GM23338 (cell line): ENCODE measurements around the gene EYA2. TPM values are rescaled to one million over a fixed set of nuclear protein-coding genes. Genes with fewer than 3 reads are reported as not detected.

Experiments used
- ATAC-seq: fragments of 200-7000 bp; cut with Tn5 transposase; 3 replicates; pipeline ENCODE4 v1.9.1; 2020
- DNase-seq: peaks from one replicate; pipeline ENCODE4 v3.0.0-alpha.2; 2015; ENCODE audit warnings: low spot score
- H2AFZ ChIP-seq: fragments of 200-600 bp; sonication (generic); 2 replicates; pipeline ENCODE4 v1.8.0; 2016; ENCODE audit warnings: antibody characterized with exemption, mild to moderate bottlenecking, moderate library complexity
- H3F3A ChIP-seq: fragments of 200-600 bp; sonication (generic); replicated peaks from 2 replicates; pipeline ENCODE4 v1.8.0; 2017; ENCODE audit warnings: antibody characterized with exemption, mixed run types, low read depth
- H3K27ac ChIP-seq: fragments of 200-600 bp; sonication (generic); 2 replicates; pipeline ENCODE4 v1.6.1; 2016; ENCODE audit warnings: low read depth
- H3K27me3 ChIP-seq: fragments of 200-600 bp; sonication (generic); 2 replicates; pipeline ENCODE4 v1.8.0; 2016; ENCODE audit warnings: mild to moderate bottlenecking, mixed run types, moderate library complexity; ENCODE audit not compliant: insufficient read depth
- H3K36me3 ChIP-seq: fragments of 200-600 bp; sonication (generic); 2 replicates; pipeline ENCODE4 v1.8.0; 2016; ENCODE audit warnings: mild to moderate bottlenecking; ENCODE audit not compliant: insufficient read depth
- H3K4me1 ChIP-seq: fragments of 200-600 bp; sonication (generic); 2 replicates; pipeline ENCODE4 v1.8.0; 2016; ENCODE audit warnings: mild to moderate bottlenecking, moderate library complexity; ENCODE audit not compliant: insufficient read depth
- H3K4me2 ChIP-seq: fragments of 200-600 bp; sonication (generic); 2 replicates; pipeline ENCODE4 v1.7.1; 2017; ENCODE audit warnings: mixed run types
- H3K4me3 ChIP-seq: fragments of 200-600 bp; sonication (generic); 2 replicates; pipeline ENCODE4 v1.6.1; 2016; ENCODE audit warnings: mixed run types
- H3K79me2 ChIP-seq: fragments of 200-600 bp; sonication (generic); replicated peaks from 2 replicates; pipeline ENCODE4 v1.8.0; 2017; ENCODE audit warnings: mild to moderate bottlenecking; ENCODE audit not compliant: insufficient read depth
- H3K9me2 ChIP-seq: fragments of 200-600 bp; sonication (generic); 2 replicates; pipeline ENCODE4 v1.8.0; 2017; ENCODE audit not compliant: insufficient read depth
- H4K20me1 ChIP-seq: fragments of 200-600 bp; sonication (generic); replicated peaks from 2 replicates; pipeline ENCODE4 v1.8.0; 2017; ENCODE audit warnings: mild to moderate bottlenecking; ENCODE audit not compliant: insufficient read depth
- H3K27ac Mint-ChIP-seq: 2 replicates; pipeline ENCODE4 v1.8.0; 2020; ENCODE audit warnings: inconsistent platforms, mild to moderate bottlenecking, moderate library complexity, mixed read lengths
- H3K27me3 Mint-ChIP-seq: 3 replicates; pipeline ENCODE4 v1.8.0; 2022; ENCODE audit warnings: low read depth, mild to moderate bottlenecking, moderate library complexity, mixed read lengths, inconsistent platforms; ENCODE audit not compliant: insufficient read depth, poor library complexity
- H3K36me3 Mint-ChIP-seq: 3 replicates; pipeline ENCODE4 v1.8.0; 2021; ENCODE audit warnings: low read depth, mild to moderate bottlenecking, inconsistent platforms, moderate library complexity, mixed read lengths
- H3K4me1 Mint-ChIP-seq: 3 replicates; pipeline ENCODE4 v1.8.0; 2020; ENCODE audit warnings: mild to moderate bottlenecking, inconsistent platforms, mixed read lengths
- H3K4me3 Mint-ChIP-seq: 3 replicates; pipeline ENCODE4 v1.8.0; 2021; ENCODE audit warnings: moderate library complexity, mild to moderate bottlenecking, inconsistent platforms, mixed read lengths
- H3K9me3 Mint-ChIP-seq: 3 replicates; pipeline ENCODE4 v1.8.0; 2020; ENCODE audit warnings: moderate library complexity, mild to moderate bottlenecking, inconsistent platforms, mixed read lengths
- CREB1 ChIP-seq: fragments of 250-450 bp; sonication (Bioruptor Pico); IDR thresholded peaks from 2 replicates; pipeline ENCODE4 v1.5.0; 2020; ENCODE audit warnings: low read depth, mild to moderate bottlenecking, moderate library complexity
- CTCF ChIP-seq, 2 experiments: fragments of 200-600 bp in 1 of 2; sonication (generic) in 1 of 2; conservative IDR thresholded peaks; 2 replicates each; pipeline versions ENCODE4 v1.5.1 to v1.6.1; 2016 to 2017; ENCODE audit warnings: antibody characterized with exemption in 2 of 2, low read depth in 2 of 2, mild to moderate bottlenecking in 2 of 2, moderate library complexity in 1 of 2
- EZH2 ChIP-seq: fragments of 200-600 bp; sonication (generic); IDR thresholded peaks from one replicate; pipeline ENCODE4 v1.8.0; 2017; ENCODE audit warnings: antibody characterized with exemption, mild to moderate bottlenecking, low read depth; ENCODE audit not compliant: unreplicated experiment
- EZH2phosphoT487 ChIP-seq: fragments of 200-600 bp; sonication (generic); IDR thresholded peaks from one replicate; pipeline ENCODE4 v1.8.1; 2018; ENCODE audit warnings: antibody characterized with exemption; ENCODE audit not compliant: unreplicated experiment
- JUNB ChIP-seq: IDR thresholded peaks from one replicate; pipeline ENCODE4 v1.6.1; 2016; ENCODE audit warnings: antibody characterized with exemption; ENCODE audit not compliant: unreplicated experiment
- NANOG ChIP-seq: IDR thresholded peaks from 2 replicates; pipeline ENCODE4 v1.6.1; 2016; ENCODE audit warnings: antibody characterized with exemption, borderline replicate concordance
- POLR2AphosphoS5 ChIP-seq: IDR thresholded peaks from 2 replicates; pipeline ENCODE4 v1.6.1; 2016; ENCODE audit warnings: antibody characterized with exemption, low read depth
- ZNF331 ChIP-seq: fragments of 250-450 bp; sonication (Bioruptor Pico); IDR thresholded peaks from 2 replicates; pipeline ENCODE4 v1.5.0; 2020; ENCODE audit warnings: low read depth, mild to moderate bottlenecking, moderate library complexity
- polyA plus RNA-seq: library from polyadenylated mRNA; unstranded; fragments of >200 nt; fragmentation: Nextera tagmentation; extraction: Ambion mirVana; gene quantifications from 2 replicates; pipeline ENCODE4 v1.2.1, GENCODE V29; 2016
- total RNA-seq: library from RNA; depleted of rRNA; stranded (reverse); fragments of >200 nt; shearing (Covaris generic); gene quantifications from 2 replicates; pipeline ENCODE4 v1.2.3, GENCODE V29; 2014
- TF ChIP-seq, protein P1 (sequence below): IDR thresholded peaks from one replicate; pipeline ENCODE4 v1.6.1; 2018; ENCODE audit warnings: antibody characterized with exemption; ENCODE audit not compliant: unreplicated experiment
- TF ChIP-seq, protein P2 (sequence below): fragments of 250-450 bp; sonication (Bioruptor Pico); IDR thresholded peaks from 2 replicates; pipeline ENCODE4 v1.5.0; 2020; ENCODE audit warnings: mild to moderate bottlenecking, moderate library complexity

Gene EYA2
- total and polyA plus RNA-seq, 2 experiments from 2014 or later = 0.50 to 0.56 TPM

DNA sequence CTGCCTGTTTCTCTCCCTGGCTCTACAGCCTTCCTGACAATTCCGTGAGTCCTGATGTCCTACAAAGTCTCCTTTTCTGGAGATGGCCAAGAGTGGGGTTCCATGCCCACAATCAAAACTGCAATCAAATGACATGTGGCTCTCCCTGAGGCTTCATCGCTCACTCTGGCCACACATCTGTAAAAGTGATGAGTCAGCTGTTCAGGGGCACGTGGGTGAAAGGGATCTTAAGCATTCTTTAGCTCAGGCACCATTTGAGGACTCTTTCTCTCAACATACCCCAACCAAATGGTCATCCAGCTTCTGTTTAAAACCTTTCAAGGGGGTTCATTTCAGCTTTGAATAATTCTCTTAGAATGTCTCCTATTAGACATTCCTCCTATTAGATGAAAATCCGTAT lies 42.3 kb upstream of the EYA2 start:
- no peaks in the 10 kb centered on the region for H3K4me1 ChIP-seq
- Mint-ChIP-seq H3K4me1 (no peaks in the 10 kb centered on the region), H3K27ac (peak overlapping the region; percentile 28; the same call in 1 of the 2 replicates), H3K36me3 (no peaks in the 10 kb centered on the region), H3K4me3 (no peak overlapping the region), H3K9me3 (peaks cover 2% of the 10 kb centered on the region; the same call in 2 of the 3 replicates), H3K27me3 (peaks cover 2% of the 10 kb centered on the region)
- H3K4me2 ChIP-seq = no peak overlapping the region
- H2AFZ ChIP-seq = peak overlapping the region; percentile 56; the same call in 1 of the 2 replicates
- H3K4me3 ChIP-seq = no peak overlapping the region
- TF ChIP-seq POLR2AphosphoS5 = no peak
- no peak for TF ChIP-seq EZH2phosphoT487
- no peak for DNase-seq
- no peaks in the 10 kb centered on the region for H3K79me2 ChIP-seq
- no peak for ATAC-seq
- no peaks in the 10 kb centered on the region for H3K36me3 ChIP-seq
- H4K20me1 ChIP-seq = no peaks in the 10 kb centered on the region
- no peak overlapping the region for H3K27ac ChIP-seq
- no peaks in the 10 kb centered on the region for H3K9me2 ChIP-seq
- no peaks in the 10 kb centered on the region for H3K27me3 ChIP-seq
- no peaks in the 10 kb centered on the region for H3F3A ChIP-seq

DNA sequence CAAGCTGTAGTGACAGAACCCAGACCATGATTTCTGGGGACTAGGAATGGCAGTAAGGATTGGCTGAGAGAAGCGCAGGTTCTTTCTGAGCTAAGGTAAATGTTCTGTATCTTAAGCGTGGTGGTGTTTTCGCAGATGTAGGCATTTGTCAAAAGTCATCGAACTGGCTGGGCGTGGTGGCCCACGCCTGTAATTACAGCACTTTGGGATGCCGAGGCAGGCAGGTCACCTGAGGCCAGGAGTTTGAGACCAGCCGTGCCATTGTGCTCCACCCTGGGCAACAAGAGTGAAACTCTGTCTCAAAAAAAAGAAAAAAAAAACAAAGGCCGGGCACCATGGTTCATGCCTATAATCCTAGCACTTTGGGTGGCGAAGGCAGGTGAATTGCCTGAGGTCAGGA lies 40.7 kb upstream of the EYA2 start:
- DNase-seq = no peak
- Histone ChIP-seq H3K27me3 (no peaks in the 10 kb centered on the region), H2AFZ (no peak overlapping the region), H3K9me2 (no peaks in the 10 kb centered on the region), H3K4me2 (no peak overlapping the region), H3K27ac (no peak overlapping the region), H4K20me1 (no peaks in the 10 kb centered on the region), H3K79me2 (no peaks in the 10 kb centered on the region), H3K4me3 (no peak overlapping the region), H3F3A (no peaks in the 10 kb centered on the region), H3K4me1 (no peaks in the 10 kb centered on the region), H3K36me3 (no peaks in the 10 kb centered on the region)
- peaks cover 2% of the 10 kb centered on the region; the same call in 2 of the 3 replicates for H3K9me3 Mint-ChIP-seq
- ATAC-seq = no peak
- H3K27ac Mint-ChIP-seq = no peak overlapping the region
- peaks cover 2% of the 10 kb centered on the region for H3K27me3 Mint-ChIP-seq
- H3K36me3 Mint-ChIP-seq = no peaks in the 10 kb centered on the region
- H3K4me1 Mint-ChIP-seq = no peaks in the 10 kb centered on the region
- H3K4me3 Mint-ChIP-seq = no peak overlapping the region
- TF ChIP-seq POLR2AphosphoS5 = no peak
- TF ChIP-seq, protein P1, sequence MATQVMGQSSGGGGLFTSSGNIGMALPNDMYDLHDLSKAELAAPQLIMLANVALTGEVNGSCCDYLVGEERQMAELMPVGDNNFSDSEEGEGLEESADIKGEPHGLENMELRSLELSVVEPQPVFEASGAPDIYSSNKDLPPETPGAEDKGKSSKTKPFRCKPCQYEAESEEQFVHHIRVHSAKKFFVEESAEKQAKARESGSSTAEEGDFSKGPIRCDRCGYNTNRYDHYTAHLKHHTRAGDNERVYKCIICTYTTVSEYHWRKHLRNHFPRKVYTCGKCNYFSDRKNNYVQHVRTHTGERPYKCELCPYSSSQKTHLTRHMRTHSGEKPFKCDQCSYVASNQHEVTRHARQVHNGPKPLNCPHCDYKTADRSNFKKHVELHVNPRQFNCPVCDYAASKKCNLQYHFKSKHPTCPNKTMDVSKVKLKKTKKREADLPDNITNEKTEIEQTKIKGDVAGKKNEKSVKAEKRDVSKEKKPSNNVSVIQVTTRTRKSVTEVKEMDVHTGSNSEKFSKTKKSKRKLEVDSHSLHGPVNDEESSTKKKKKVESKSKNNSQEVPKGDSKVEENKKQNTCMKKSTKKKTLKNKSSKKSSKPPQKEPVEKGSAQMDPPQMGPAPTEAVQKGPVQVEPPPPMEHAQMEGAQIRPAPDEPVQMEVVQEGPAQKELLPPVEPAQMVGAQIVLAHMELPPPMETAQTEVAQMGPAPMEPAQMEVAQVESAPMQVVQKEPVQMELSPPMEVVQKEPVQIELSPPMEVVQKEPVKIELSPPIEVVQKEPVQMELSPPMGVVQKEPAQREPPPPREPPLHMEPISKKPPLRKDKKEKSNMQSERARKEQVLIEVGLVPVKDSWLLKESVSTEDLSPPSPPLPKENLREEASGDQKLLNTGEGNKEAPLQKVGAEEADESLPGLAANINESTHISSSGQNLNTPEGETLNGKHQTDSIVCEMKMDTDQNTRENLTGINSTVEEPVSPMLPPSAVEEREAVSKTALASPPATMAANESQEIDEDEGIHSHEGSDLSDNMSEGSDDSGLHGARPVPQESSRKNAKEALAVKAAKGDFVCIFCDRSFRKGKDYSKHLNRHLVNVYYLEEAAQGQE = no peak
- TF ChIP-seq NANOG = no peak
- TF ChIP-seq, protein P2, sequence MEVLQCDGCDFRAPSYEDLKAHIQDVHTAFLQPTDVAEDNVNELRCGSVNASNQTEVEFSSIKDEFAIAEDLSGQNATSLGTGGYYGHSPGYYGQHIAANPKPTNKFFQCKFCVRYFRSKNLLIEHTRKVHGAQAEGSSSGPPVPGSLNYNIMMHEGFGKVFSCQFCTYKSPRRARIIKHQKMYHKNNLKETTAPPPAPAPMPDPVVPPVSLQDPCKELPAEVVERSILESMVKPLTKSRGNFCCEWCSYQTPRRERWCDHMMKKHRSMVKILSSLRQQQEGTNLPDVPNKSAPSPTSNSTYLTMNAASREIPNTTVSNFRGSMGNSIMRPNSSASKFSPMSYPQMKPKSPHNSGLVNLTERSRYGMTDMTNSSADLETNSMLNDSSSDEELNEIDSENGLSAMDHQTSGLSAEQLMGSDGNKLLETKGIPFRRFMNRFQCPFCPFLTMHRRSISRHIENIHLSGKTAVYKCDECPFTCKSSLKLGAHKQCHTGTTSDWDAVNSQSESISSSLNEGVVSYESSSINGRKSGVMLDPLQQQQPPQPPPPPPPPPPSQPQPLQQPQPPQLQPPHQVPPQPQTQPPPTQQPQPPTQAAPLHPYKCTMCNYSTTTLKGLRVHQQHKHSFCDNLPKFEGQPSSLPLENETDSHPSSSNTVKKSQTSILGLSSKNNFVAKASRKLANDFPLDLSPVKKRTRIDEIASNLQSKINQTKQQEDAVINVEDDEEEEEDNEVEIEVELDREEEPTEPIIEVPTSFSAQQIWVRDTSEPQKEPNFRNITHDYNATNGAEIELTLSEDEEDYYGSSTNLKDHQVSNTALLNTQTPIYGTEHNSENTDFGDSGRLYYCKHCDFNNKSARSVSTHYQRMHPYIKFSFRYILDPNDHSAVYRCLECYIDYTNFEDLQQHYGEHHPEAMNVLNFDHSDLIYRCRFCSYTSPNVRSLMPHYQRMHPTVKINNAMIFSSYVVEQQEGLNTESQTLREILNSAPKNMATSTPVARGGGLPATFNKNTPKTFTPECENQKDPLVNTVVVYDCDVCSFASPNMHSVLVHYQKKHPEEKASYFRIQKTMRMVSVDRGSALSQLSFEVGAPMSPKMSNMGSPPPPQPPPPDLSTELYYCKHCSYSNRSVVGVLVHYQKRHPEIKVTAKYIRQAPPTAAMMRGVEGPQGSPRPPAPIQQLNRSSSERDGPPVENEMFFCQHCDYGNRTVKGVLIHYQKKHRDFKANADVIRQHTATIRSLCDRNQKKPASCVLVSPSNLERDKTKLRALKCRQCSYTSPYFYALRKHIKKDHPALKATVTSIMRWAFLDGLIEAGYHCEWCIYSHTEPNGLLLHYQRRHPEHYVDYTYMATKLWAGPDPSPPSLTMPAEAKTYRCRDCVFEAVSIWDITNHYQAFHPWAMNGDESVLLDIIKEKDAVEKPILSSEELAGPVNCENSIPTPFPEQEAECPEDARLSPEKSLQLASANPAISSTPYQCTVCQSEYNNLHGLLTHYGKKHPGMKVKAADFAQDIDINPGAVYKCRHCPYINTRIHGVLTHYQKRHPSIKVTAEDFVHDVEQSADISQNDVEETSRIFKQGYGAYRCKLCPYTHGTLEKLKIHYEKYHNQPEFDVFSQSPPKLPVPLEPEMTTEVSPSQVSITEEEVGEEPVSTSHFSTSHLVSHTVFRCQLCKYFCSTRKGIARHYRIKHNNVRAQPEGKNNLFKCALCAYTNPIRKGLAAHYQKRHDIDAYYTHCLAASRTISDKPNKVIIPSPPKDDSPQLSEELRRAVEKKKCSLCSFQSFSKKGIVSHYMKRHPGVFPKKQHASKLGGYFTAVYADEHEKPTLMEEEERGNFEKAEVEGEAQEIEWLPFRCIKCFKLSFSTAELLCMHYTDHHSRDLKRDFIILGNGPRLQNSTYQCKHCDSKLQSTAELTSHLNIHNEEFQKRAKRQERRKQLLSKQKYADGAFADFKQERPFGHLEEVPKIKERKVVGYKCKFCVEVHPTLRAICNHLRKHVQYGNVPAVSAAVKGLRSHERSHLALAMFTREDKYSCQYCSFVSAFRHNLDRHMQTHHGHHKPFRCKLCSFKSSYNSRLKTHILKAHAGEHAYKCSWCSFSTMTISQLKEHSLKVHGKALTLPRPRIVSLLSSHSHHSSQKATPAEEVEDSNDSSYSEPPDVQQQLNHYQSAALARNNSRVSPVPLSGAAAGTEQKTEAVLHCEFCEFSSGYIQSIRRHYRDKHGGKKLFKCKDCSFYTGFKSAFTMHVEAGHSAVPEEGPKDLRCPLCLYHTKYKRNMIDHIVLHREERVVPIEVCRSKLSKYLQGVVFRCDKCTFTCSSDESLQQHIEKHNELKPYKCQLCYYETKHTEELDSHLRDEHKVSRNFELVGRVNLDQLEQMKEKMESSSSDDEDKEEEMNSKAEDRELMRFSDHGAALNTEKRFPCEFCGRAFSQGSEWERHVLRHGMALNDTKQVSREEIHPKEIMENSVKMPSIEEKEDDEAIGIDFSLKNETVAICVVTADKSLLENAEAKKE (CRISPR knock-in tag) = no peak
- TF ChIP-seq EZH2phosphoT487 = no peak
- TF ChIP-seq CREB1 (CRISPR knock-in tag) = no peak
- TF ChIP-seq JUNB = no peak
- TF ChIP-seq ZNF331 (CRISPR knock-in tag) = no peak
- TF ChIP-seq CTCF (conservative IDR thresholded peaks at IDR 0.05; ENCODE audit: low read depth in 2 of 2) = no peak
- TF ChIP-seq EZH2 = no peak
